ENCODE results near the gene HAUS1. TPM values are rescaled to one million over a fixed set of nuclear protein-coding genes. Genes with fewer than 3 reads are reported as not detected.

The HAUS1 gene
- total and polyA plus RNA-seq, 2 donors (not counting 1 experiment from before 2014, with no cell fraction given), result 11.9 to 30.9 TPM

GRCh38 chr18:46148810-46149209, 44.6 kb downstream of the HAUS1 start:
- ATAC-seq (ENCODE audit: low read depth) (peak; percentile 41), DNase-seq (peak; percentile 73)
- WGBS (ENCODE audit: insufficient coverage), result no CpG with 5 or more reads among the region's 2 CpGs
- intact Hi-C loops (cut with micrococcal nuclease), result loop anchor here (1.0 kb wide), 2 partner anchors 24 to 64 kb away; no protein-coding TSS in a partner anchor
- H3K9me3 ChIP-seq (ENCODE audit: control extremely low read depth in 1 of 3, control insufficient read depth in 2 of 3, insufficient read depth in 1 of 3, low read length in 2 of 3), result no peaks in the 10 kb centered on the region
- Mint-ChIP-seq H3K4me1 (no peaks in the 10 kb centered on the region), H3K4me3 (no peak overlapping the region), H3K27ac (no peak overlapping the region), H3K27me3 (no peaks in the 10 kb centered on the region), H3K9me3 (ENCODE audit: insufficient read depth) (no peaks in the 10 kb centered on the region)
- ChIA-PET CTCF (interaction anchor here (0.7 to 12.8 kb wide), 27 partner anchors 9 to 668 kb away, joined by 3 to 228 read pairs (median 5); partner anchors contain the start of gene LOXHD1), POLR2A (no interaction called here)
- H3K4me3 ChIP-seq (ENCODE audit: control extremely low read depth in 1 of 5, extremely low read depth in 1 of 5, insufficient read depth in 1 of 5, low read depth in 2 of 5, low read length in 4 of 5), result no peak overlapping the region
- H3K36me3 ChIP-seq (replicated peaks in 1 of 2; ENCODE audit: control extremely low read depth in 1 of 2, control insufficient read depth in 1 of 2, extremely low read depth in 1 of 2, insufficient read depth in 2 of 2, low read length in 1 of 2), result no peaks in the 10 kb centered on the region
- no peak overlapping the region for H2AFZ ChIP-seq (ENCODE audit: insufficient read depth, low read depth, low read length, poor library complexity, severe bottlenecking)
- no peaks in the 10 kb centered on the region for H3K4me1 ChIP-seq (ENCODE audit: control insufficient read depth in 2 of 2, insufficient read depth in 2 of 2, low read length in 2 of 2)
- TF ChIP-seq EZH2 (IDR thresholded peaks at IDR 0.05; ENCODE audit: borderline replicate concordance, insufficient read depth, low read depth, low read length, poor library complexity, severe bottlenecking), result no peak
- peak; percentile 83 for TF ChIP-seq CTCF (IDR thresholded peaks at IDR 0.05)
- H3K79me2 ChIP-seq (ENCODE audit: control insufficient read depth, insufficient read depth, low read length), result no peaks in the 10 kb centered on the region
- no peaks in the 10 kb centered on the region for H3K27me3 ChIP-seq (replicated peaks in 1 of 4; ENCODE audit: control extremely low read depth in 1 of 4, control insufficient read depth in 3 of 4, insufficient read depth in 4 of 4, low read length in 3 of 4)
- H3K9ac ChIP-seq (ENCODE audit: low read length), result no peak overlapping the region
- H4K20me1 ChIP-seq (ENCODE audit: control insufficient read depth, insufficient read depth, low read length, poor library complexity, severe bottlenecking), result no peaks in the 10 kb centered on the region
- H3K4me2 ChIP-seq (replicated peaks; ENCODE audit: low read depth, low read length, poor library complexity, severe bottlenecking), result no peak overlapping the region
- no peak overlapping the region for H3K27ac ChIP-seq (ENCODE audit: low read length in 2 of 2)

GRCh38 chr18:46152436-46152807, 48.2 kb downstream of the HAUS1 start:
- intact Hi-C loops (cut with micrococcal nuclease), result no loop called here
- Mint-ChIP-seq H3K9me3 (ENCODE audit: insufficient read depth) (no peaks in the 10 kb centered on the region), H3K4me1 (peaks cover 10% of the 10 kb centered on the region), H3K27ac (no peak overlapping the region), H3K4me3 (no peak overlapping the region), H3K27me3 (no peaks in the 10 kb centered on the region)
- Histone ChIP-seq H3K9me3 (ENCODE audit: control extremely low read depth in 1 of 3, control insufficient read depth in 2 of 3, insufficient read depth in 1 of 3, low read length in 2 of 3) (no peaks in the 10 kb centered on the region), H3K27ac (ENCODE audit: low read length in 2 of 2) (no peak overlapping the region), H3K9ac (ENCODE audit: low read length) (no peak overlapping the region), H4K20me1 (ENCODE audit: control insufficient read depth, insufficient read depth, low read length, poor library complexity, severe bottlenecking) (no peaks in the 10 kb centered on the region), H2AFZ (ENCODE audit: insufficient read depth, low read depth, low read length, poor library complexity, severe bottlenecking) (no peak overlapping the region), H3K36me3 (replicated peaks in 1 of 2; ENCODE audit: control extremely low read depth in 1 of 2, control insufficient read depth in 1 of 2, extremely low read depth in 1 of 2, insufficient read depth in 2 of 2, low read length in 1 of 2) (no peaks in the 10 kb centered on the region), H3K27me3 (replicated peaks in 1 of 4; ENCODE audit: control extremely low read depth in 1 of 4, control insufficient read depth in 3 of 4, insufficient read depth in 4 of 4, low read length in 3 of 4) (no peaks in the 10 kb centered on the region), H3K4me3 (ENCODE audit: control extremely low read depth in 1 of 5, extremely low read depth in 1 of 5, insufficient read depth in 1 of 5, low read depth in 2 of 5, low read length in 4 of 5) (no peak overlapping the region), H3K79me2 (ENCODE audit: control insufficient read depth, insufficient read depth, low read length) (no peaks in the 10 kb centered on the region), H3K4me1 (ENCODE audit: control insufficient read depth in 2 of 2, insufficient read depth in 2 of 2, low read length in 2 of 2) (peaks cover 10 to 18% of the 10 kb centered on the region in 2 donors), H3K4me2 (replicated peaks; ENCODE audit: low read depth, low read length, poor library complexity, severe bottlenecking) (no peak overlapping the region)
- 87% methylated on average over 5 of the region's 7 CpGs for WGBS (ENCODE audit: insufficient coverage)
- CTCF ChIA-PET, result interaction anchor here (0.6 to 12.8 kb wide), 3 partner anchors 21 to 506 kb away, joined by 3 to 228 read pairs (median 7); partner anchors contain the start of gene LOXHD1
- ATAC-seq (ENCODE audit: low read depth) (no peak), DNase-seq (no peak)
- TF ChIP-seq EZH2 (IDR thresholded peaks at IDR 0.05; ENCODE audit: borderline replicate concordance, insufficient read depth, low read depth, low read length, poor library complexity, severe bottlenecking) (no peak), CTCF (IDR thresholded peaks at IDR 0.05) (no peak)
- POLR2A ChIA-PET, result no interaction called here
